CMK (cell line): ENCODE results near the gene MARK1.

Experiments
- DNase-seq: peaks from one replicate; pipeline ENCODE4 v3.0.0-alpha.2; 2010; ENCODE audit warnings: low read depth

MARK1 gene

DNA sequence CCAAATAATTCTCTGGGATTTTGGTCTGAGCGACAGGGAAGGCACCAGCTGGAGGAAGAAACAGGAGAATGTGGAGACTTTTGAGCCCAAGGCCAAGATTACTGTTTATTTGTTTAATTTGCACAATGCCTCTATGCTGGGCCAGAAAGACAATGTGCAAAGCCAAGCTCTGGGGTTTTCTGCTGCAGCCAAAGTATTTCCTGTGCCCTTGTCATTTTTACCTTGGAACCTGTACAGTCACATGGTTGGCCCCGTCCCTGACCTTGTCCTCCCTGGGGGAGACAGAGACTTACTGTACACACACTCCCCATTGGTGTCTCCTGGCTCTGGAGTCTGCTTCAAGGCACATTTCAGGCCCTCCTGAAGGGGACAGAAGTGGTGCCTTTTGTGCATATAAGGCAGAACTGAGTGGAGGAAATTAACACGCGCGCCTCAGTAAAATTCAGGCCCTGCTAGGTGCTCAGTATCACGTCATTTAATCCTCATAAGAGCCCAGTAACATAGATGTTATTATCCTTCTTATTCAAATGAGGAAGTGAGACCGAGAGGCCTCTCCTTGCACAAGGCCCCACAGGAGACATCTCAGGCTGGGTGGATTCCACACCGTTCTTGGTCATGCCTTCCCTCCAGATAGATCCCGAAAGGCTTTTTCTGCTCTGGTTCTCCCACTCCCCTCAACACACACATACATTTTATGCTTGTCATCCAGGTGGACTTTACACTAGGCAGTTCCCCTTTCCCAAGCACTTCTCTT is 183.3 kb downstream of the MARK1 start:
- DNase-seq, result no peak
